ENCODE measurements around the gene AGTRAP. TPM values are rescaled to one million over a fixed set of nuclear protein-coding genes. Genes with fewer than 3 reads are reported as not detected.

AGTRAP gene
- total and polyA plus RNA-seq, 2 donors (not counting 3 experiments of a cell fraction or from before 2014, with no cell fraction given), result 41.6 to 101 TPM

DNA sequence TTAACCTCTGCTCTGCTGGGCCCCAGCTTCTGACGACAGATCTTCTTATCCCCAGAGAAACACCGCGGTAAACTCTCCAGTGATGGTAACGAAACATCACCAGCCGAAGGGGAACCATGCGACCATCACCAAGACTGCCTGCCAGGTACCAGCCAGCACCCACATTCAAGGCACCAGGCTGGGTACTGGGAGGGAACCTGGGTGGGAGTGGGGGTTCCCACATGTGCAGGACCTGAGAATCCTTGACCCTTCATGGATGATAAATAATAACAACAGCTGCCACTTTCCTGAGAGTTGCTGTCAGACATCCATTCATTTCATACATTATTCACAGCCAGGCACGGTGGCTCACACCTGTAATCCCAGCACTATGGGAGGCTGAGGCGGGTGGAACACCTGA lies 23.7 kb upstream of the AGTRAP start:
- Histone ChIP-seq H3K4me3 (replicated peaks in 1 of 3; ENCODE audit: insufficient read depth in 1 of 3, low read depth in 1 of 3, low read length in 3 of 3) (no peak overlapping the region), H3K27me3 (ENCODE audit: control insufficient read depth in 2 of 2, insufficient read depth in 2 of 2, low read length in 2 of 2) (peaks cover 0 to 2% of the 10 kb centered on the region in 2 experiments), H3K27ac (ENCODE audit: insufficient read depth, low read depth, low read length) (no peak overlapping the region), H2AFZ (ENCODE audit: low read depth, low read length) (no peak overlapping the region), H3K9ac (replicated peaks; ENCODE audit: extremely low read depth, insufficient read depth, low read length) (no peak overlapping the region), H3K36me3 (ENCODE audit: control insufficient read depth in 2 of 2, extremely low read depth in 1 of 2, insufficient read depth in 2 of 2, low read length in 2 of 2) (no peaks in the 10 kb centered on the region), H4K20me1 (replicated peaks; ENCODE audit: control insufficient read depth, extremely low read depth, insufficient read depth, low read length) (no peaks in the 10 kb centered on the region), H3K9me1 (replicated peaks; ENCODE audit: control insufficient read depth, extremely low read depth, insufficient read depth, low read length) (no peaks in the 10 kb centered on the region), H3K4me1 (ENCODE audit: control insufficient read depth, extremely low read depth, insufficient read depth, low read length) (no peaks in the 10 kb centered on the region), H3K79me2 (ENCODE audit: control insufficient read depth, insufficient read depth, low read length) (no peaks in the 10 kb centered on the region), H3K9me3 (replicated peaks; ENCODE audit: control insufficient read depth, insufficient read depth, low read length) (no peaks in the 10 kb centered on the region), H3K4me2 (ENCODE audit: insufficient read depth, low read length) (no peak overlapping the region)
- ChIA-PET CTCF (interaction anchor here (2.0 to 4.2 kb wide), 3 partner anchors 18 to 62 kb away, joined by 9 to 50 read pairs (median 18); partner anchors contain the start of gene FBXO6), POLR2A (no interaction called here)
- dilution Hi-C loops (cut with MboI; ENCODE audit: extremely low pct_ligation_motif_present, low sequenced_read_pairs) (no loop called here), intact Hi-C loops (cut with micrococcal nuclease) (no loop called here)
- no TSS peak for BruUV-seq (replicated peaks)
- TF ChIP-seq MYC (IDR thresholded peaks at IDR 0.05; ENCODE audit: low read depth, low read length), result no peak
- no peak for TF ChIP-seq FOS (IDR thresholded peaks at IDR 0.05; ENCODE audit: borderline replicate concordance, insufficient read depth, low read length)
- TF ChIP-seq POLR2A (IDR thresholded peaks at IDR 0.05; ENCODE audit: low read depth, low read length), result no peak
- no peak for TF ChIP-seq POLR2AphosphoS5 (IDR thresholded peaks at IDR 0.05; ENCODE audit: insufficient read depth, low read depth, low read length)
- no peak for TF ChIP-seq EZH2 (IDR thresholded peaks at IDR 0.05; ENCODE audit: borderline replicate concordance, low read depth, low read length, severe bottlenecking)
- TF ChIP-seq GATA2 (IDR thresholded peaks at IDR 0.05; ENCODE audit: insufficient read depth, insufficient read length, low read depth, low read length), result no peak
- TF ChIP-seq, protein P1, sequence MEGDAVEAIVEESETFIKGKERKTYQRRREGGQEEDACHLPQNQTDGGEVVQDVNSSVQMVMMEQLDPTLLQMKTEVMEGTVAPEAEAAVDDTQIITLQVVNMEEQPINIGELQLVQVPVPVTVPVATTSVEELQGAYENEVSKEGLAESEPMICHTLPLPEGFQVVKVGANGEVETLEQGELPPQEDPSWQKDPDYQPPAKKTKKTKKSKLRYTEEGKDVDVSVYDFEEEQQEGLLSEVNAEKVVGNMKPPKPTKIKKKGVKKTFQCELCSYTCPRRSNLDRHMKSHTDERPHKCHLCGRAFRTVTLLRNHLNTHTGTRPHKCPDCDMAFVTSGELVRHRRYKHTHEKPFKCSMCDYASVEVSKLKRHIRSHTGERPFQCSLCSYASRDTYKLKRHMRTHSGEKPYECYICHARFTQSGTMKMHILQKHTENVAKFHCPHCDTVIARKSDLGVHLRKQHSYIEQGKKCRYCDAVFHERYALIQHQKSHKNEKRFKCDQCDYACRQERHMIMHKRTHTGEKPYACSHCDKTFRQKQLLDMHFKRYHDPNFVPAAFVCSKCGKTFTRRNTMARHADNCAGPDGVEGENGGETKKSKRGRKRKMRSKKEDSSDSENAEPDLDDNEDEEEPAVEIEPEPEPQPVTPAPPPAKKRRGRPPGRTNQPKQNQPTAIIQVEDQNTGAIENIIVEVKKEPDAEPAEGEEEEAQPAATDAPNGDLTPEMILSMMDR (IDR thresholded peaks at IDR 0.05; ENCODE audit: extremely low read depth in 1 of 2, insufficient read depth in 1 of 2, low read depth in 1 of 2, low read length in 2 of 2), result no peak
- no peak for TF ChIP-seq MAX (IDR thresholded peaks at IDR 0.05; ENCODE audit: insufficient read depth, insufficient read length)
- TF ChIP-seq JUN (IDR thresholded peaks at IDR 0.05; ENCODE audit: borderline replicate concordance, insufficient read depth, insufficient read length, low read depth), result no peak
- DNase-seq (ENCODE audit: low read depth, low spot score) (no peak), FAIRE-seq (no peak)
